HG02840 (cell line): ENCODE measurements around the gene TMEM39B.
"Not testable (repeated sequence)": the region's sequence is repeated elsewhere in the genome, so short reads cannot be mapped to it uniquely, and the experiment has no call there.

ENCODE experiments used
- ATAC-seq: cut with Tn5 transposase; IDR thresholded peaks from one replicate; pipeline ENCODE4 v1.9.1; 2021; ENCODE audit warnings: mild to moderate bottlenecking, moderate library complexity, moderate number of reproducible peaks; ENCODE audit not compliant: unreplicated experiment, low FRiP score

Gene TMEM39B

GRCh38 chr1:32072622-32073298 is at the start of gene TMEM39B:
TSS of gene TMEM39B (plus strand) at chr1:32072939. CDS start at chr1:32073048, 109 bp downstream.
- peak; percentile 84 for ATAC-seq

GRCh38 chr1:32023351-32023750 is 49.4 kb upstream of the TMEM39B start:
- no peak for ATAC-seq

DNA sequence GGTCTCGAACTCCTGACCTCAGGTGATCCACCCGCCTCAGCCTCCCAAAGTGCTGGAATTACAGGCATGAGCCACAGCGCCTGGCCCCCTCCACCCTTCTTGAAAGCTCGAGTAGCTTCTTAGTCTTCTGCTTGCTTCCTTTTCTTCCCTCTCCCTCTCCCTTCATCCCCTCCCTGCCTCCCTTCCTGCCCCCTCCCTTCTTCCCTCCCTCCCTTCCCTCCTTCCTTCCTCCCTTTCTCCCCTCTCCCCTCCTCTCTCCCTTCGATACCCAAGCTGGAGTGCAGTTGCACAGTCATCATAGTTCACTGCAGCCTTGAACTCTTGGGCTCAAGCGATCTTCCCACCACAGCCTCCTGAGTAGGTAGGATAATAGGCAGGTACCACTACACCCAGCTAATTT is 47.2 kb upstream of the TMEM39B start:
- no peak for ATAC-seq

DNA sequence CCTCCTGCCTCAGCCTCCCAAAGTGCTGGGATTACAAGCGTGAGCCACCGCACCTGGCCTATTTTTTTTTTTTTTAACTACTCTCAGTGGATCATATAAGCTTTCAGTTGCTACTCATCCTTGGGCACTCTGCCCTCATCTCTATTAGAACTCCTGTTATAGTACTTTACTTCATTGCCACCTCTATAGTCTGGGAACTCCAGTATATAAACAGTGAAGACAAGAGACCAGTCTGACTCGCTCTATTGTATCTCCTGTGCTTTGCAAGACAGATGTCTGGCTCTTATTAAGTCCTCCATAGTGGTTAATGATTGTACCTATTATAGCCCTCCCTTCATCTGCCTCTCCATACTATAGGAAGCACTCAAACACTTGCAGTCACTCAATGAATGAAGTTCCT is 44.0 kb upstream of the TMEM39B start:
- ATAC-seq: no peak

GRCh38 chr1:32031578-32032274 is 41.0 kb upstream of the TMEM39B start:
- no peak for ATAC-seq

DNA sequence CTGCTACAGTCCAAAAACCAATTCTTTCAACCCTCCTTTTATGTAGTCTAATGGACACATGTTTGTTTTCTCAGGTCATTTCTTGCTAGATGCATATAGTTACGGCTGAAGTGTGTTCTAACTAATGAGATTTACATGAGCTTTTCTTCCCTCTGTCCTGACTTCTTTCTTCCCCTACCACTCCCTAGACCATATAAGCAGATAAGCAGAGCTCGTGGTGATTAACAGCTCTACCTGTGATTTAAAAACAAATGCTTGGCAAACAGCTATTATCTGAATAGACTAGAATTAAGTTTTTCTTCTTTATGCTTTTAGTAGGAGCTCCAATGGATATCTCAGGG is 40.5 kb upstream of the TMEM39B start:
- ATAC-seq: no peak

- no peak for ATAC-seq
Measured at GRCh38 chr1:32035119-32035518, 37.6 kb upstream of the TMEM39B start.

DNA sequence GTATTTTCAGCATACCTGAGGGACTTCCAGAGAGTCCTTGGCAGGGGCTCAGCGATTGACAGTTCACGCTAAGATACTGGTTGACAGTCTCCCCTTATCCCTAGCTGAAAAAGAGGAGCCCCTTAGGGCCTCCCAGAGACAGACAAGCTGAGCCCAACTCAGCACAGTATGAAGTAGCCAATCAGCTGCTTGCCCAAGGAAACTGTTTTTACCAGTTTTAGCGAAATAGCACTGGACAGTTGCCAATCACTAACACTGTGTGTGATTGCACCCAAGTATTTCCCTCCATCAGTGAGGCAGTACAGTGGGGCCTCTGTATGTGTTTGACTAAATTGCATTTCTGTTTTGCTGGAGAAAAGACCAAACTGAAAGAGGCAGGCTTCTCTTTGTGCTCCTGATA is 32.0 kb upstream of the TMEM39B start:
- no peak for ATAC-seq

DNA sequence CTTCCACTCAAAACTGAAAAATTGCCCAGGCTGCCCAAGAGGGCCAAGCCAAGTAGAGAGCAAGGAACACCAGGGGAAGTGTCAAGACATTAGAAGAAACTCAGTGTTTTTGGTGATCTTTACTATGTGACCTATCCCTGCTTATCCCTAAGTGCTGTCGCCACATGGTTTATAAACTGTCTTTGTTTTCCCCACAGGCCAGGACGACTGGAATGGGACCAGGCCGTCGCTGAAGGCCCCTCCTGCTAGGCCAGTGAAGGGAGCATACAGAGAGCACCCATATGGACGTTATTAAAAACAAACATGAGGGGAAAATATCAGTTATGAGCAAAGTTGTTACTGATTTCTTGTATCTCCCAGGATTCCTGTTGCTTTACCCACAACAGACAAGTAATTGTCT is 30.4 kb upstream of the TMEM39B start:
- no peak for ATAC-seq

DNA sequence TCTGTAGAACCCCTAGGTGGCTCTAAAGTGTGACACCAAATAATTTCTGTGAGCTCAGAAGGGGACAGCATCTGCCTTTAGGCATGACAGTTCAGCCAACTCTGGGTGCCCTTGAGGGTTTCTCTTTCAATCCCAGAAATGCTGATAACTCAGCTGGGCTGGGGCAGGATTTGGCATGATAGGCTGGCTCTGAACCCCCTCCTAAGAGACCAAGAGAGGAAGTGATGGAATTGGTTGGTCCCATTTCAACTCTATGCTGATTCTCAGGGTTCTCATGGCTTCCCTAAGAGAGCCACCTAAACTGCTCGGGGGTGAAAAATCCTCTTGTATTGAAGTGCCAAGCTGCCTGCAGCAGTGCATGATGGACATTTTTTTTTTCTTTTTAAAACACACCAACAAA is 28.5 kb upstream of the TMEM39B start:
- no peak for ATAC-seq

DNA sequence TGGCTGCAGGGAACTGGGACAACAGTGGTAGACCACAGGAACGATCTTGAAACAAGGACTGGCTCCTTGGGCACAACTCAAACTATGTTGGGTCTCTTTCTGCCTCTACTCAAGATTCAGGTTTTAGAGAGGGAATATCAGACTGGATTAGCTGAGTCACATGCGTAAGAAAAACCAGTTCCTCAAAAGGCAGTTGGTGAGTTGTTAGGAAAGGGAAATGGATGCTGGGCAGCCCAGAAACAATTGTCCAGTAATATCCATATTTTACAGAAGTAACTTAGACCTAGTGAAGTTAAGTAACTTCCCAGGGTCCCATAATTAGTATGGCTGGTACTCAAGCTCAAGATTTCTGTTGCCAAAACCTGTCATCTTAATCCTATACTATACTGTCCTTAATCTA is 27.0 kb upstream of the TMEM39B start:
- ATAC-seq: no peak

GRCh38 chr1:32047701-32048100 is 25.0 kb upstream of the TMEM39B start:
- ATAC-seq: no peak

DNA sequence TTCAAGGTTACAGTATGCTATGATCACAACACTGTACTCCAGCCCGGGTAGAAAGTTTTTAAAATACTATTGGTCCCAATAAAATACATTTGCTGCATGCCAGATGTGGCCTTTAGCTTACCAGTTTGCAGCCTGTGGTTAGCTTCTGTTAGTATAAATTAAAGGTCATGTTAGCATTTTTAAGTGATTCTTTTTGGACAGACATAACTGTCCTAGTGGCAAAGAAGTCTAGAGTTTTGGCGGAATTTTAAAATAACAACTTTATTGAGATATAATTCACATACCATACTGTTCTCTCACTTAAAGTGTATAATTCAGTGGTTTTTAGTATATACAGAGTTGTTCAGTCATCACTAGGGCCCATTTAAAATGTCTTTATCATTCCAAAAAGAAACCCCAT is 24.3 kb upstream of the TMEM39B start:
- no peak for ATAC-seq

GRCh38 chr1:32051706-32052105 is 21.0 kb upstream of the TMEM39B start:
- ATAC-seq: no peak

DNA sequence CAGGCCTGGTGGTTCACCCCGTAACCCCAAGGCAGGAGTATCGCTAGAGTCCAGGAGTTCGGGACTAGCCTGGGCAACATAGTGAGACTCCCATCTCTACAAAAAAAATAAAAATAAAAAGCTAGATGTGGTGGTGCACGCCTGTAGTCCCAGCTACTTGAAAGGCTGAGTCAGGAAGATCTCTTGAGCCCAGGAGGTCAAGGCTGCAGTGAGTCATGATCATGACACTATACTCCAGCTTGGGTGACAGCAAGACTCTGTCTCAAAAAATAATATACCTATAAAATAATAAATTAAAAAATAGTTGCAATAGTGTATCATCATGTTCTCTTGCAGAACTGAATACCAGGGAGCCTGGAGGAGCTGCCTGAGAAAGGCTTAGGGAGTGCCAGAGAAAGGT is 19.9 kb upstream of the TMEM39B start:
- ATAC-seq: no peak

DNA sequence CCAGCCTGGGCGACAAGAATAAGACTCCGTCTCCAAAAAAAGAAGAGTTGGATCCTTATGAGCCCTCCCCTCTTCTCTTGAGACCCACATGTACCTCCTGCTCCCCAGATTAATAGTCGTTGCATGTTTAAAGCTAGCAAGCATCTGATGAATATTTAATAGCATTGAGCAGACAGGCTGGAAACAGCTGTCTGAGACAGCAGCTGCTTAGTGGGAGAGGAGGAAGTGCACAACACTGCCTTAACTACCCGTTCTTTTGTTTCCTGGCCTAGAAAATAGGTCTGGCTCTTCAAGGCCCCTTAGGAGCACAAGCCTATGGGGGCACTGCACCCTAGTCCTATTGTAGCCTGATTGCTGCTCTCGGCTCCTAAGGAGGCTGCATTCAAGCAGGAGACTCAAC is 17.3 kb upstream of the TMEM39B start:
- no peak for ATAC-seq

- no peak for ATAC-seq
Measured at GRCh38 chr1:32056598-32056997, 16.1 kb upstream of the TMEM39B start.

DNA sequence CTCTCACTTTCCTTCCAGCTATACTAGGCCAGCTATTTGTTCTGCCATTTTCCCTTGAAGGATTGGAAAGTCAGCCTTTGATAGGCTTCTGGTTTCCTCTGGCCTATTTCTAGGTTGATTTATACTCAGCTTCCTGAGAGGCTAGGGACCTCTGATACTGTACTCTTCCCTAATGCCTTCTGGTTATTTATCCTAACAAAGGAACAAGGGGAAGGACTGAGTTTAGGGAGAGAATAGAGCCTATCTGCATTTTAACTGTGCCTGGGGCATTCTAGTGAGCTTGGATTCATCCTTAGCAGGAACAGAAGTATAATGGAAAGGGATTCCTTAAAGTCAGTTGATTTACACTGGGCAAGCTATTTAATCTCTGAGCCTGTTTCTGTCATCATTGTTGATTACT is 11.8 kb upstream of the TMEM39B start:
- ATAC-seq: no peak

GRCh38 chr1:32062867-32063230 is 9.9 kb upstream of the TMEM39B start:
- ATAC-seq: no peak

DNA sequence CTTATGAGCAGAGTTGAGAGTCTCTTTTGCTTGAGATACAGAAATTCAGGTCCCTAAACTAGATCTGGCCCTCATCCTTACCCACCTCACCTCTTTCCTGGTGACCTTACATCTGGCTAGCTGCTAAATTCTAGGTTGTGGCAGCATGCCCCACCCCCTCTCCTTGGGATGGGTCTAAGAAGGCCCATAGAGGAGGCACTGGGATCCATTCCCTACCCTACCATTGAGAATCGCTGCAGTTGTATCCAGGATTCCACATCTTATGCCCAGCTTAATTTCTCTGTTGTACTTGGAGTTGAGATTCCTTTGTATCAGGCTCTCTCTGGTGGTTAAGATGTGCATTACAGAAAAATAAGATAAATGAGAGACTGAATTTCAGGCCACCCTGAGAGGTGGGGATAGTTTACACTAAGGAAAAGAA is 9.5 kb upstream of the TMEM39B start:
- ATAC-seq: no peak

- ATAC-seq: not testable (repeated sequence)
Measured at GRCh38 chr1:32065613-32066488, 6.9 kb upstream of the TMEM39B start.

DNA sequence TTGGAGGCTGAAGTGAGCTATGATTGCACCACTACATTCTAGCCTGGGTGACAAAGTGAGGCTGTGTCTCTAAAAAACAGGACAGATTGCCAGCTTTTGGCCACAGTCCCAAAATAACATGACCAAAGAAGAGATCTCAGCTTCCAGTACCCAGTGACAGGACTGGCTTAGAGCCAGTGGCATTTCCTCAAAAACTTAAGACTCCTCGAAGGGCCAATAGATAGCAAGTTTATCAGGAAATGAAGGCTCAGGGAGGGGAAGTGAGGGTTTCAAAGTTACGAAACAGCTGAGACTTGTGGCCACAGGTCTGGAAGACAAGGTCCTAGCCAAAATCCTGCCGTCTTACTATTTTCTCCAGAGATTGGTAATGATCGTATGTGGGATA is 6.3 kb upstream of the TMEM39B start:
- ATAC-seq: no peak
